HG02759 (cell line): ENCODE data around the gene RIBC1.
"Not testable (repeated sequence)": the region's sequence is repeated elsewhere in the genome, so short reads cannot be mapped to it uniquely, and the experiment has no call there.

Experiments used
- ATAC-seq: cut with Tn5 transposase; IDR thresholded peaks from one replicate; pipeline ENCODE4 v1.9.1; 2021; ENCODE audit warnings: mild to moderate bottlenecking, moderate library complexity; ENCODE audit not compliant: unreplicated experiment

The RIBC1 gene

GRCh38 chrX:53422861-53423306 is at the start of gene RIBC1:
Gene RIBC1 (plus strand): TSS chrX:53422873. CDS start chrX:53426277, 3,404 bp downstream.
- ATAC-seq: no peak

- no peak for ATAC-seq
These were observed 49.4 kb upstream of the RIBC1 start for GRCh38 chrX:53373307-53373706.

- ATAC-seq: no peak
These were observed 48.4 kb upstream of the RIBC1 start for GRCh38 chrX:53374222-53374820.

GRCh38 chrX:53374923-53375322 is 47.8 kb upstream of the RIBC1 start:
- no peak for ATAC-seq

- no peak for ATAC-seq
These were observed 45.8 kb upstream of the RIBC1 start for GRCh38 chrX:53376888-53377287.

- ATAC-seq: no peak
These were observed 45.2 kb upstream of the RIBC1 start for GRCh38 chrX:53377464-53377863.

- ATAC-seq: no peak
These were observed 43.5 kb upstream of the RIBC1 start for GRCh38 chrX:53379008-53379710.

GRCh38 chrX:53379747-53380146 is 42.9 kb upstream of the RIBC1 start:
- no peak for ATAC-seq

GRCh38 chrX:53383376-53384076 is 39.1 kb upstream of the RIBC1 start:
- ATAC-seq: no peak

GRCh38 chrX:53395605-53396298 is 26.9 kb upstream of the RIBC1 start:
- no peak for ATAC-seq

- ATAC-seq: no peak
These were observed 24.5 kb upstream of the RIBC1 start for GRCh38 chrX:53398216-53398615.

GRCh38 chrX:53403535-53403934 is 19.1 kb upstream of the RIBC1 start:
- ATAC-seq: no peak

GRCh38 chrX:53412446-53412845 is 10.2 kb upstream of the RIBC1 start:
- ATAC-seq: no peak

GRCh38 chrX:53420351-53420750 is 2.3 kb upstream of the RIBC1 start:
- ATAC-seq: not testable (repeated sequence)

GRCh38 chrX:53421125-53421524 is 1.5 kb upstream of the RIBC1 start:
- no peak for ATAC-seq

- ATAC-seq: peak; percentile 13
These were observed 944 bp upstream of the RIBC1 start for GRCh38 chrX:53421772-53422085.

- peak; percentile 94 for ATAC-seq
These were observed 400 bp upstream of the RIBC1 start, which contains the start of gene SMC1A for GRCh38 chrX:53422086-53422860. Gene SMC1A (minus strand): TSS chrX:53422654. CDS start chrX:53422600, 54 bp downstream.

- no peak for ATAC-seq
These were observed 7.1 kb downstream of the RIBC1 start for GRCh38 chrX:53429755-53430154.

GRCh38 chrX:53430231-53430630 is 7.6 kb downstream of the RIBC1 start:
- ATAC-seq: no peak
